ENCODE measurements around the gene SCD5.

SCD5 gene

GRCh38 chr4:82630079-82630478, 168.5 kb downstream of the SCD5 start:
- no peak for DNase-seq (ENCODE audit: low spot score)

GRCh38 chr4:82629238-82630000, 169.2 kb downstream of the SCD5 start:
- no peak for DNase-seq (ENCODE audit: low spot score)

DNA sequence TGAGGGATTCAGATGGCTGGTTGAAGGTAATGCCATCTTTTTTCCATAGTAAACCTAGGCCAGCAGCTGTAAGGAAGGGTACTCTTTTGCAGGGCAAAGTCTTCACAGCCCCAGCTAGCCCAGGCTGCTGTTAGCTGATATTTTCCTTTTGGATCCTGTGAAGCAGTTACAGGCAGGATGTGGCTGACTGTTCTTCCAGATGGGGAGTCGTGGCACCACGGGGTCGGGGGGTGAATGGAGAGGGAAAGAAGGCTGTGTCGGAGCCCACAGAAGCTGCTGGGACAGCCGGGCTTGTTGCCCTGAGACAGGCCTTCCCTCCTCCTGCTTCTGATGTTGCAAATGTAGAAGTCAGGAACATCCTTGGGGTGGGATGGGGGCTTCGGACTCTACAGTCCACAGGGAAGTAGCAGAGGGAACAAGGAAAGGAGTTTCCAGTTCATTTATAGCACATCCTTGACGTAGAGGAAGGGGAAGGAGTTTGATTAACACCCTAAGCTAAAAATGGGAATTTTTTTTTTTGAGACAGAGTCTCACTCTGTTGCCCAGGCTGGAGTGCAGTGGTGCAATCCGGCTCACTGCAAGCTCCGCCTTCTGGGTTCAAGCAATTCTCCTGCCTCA, 172.2 kb downstream of the SCD5 start:
- DNase-seq (ENCODE audit: low spot score) = no peak

GRCh38 chr4:82624819-82625218, 173.8 kb downstream of the SCD5 start:
- DNase-seq (ENCODE audit: low spot score) = no peak

GRCh38 chr4:82623121-82623683, 175.4 kb downstream of the SCD5 start:
- DNase-seq (ENCODE audit: low spot score) = no peak

DNA sequence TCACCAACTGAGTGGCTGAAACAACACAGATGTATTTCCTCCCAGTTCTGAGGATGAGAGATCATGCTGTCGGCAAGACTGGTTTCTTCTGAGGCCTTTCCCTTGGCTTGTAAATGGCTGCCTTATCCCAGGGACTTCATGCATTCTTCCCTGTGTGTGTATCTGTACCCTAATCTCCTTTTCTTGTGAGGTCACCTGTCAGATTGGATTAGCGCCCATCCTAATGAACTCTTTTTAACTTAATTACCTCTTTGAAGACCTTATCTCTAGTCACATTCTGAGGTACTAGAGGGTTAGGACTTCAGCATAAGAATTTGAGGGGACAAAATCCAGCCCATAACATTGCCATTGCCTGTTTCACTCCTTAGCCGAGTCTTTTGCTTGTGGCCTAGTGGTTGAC, 177.3 kb downstream of the SCD5 start:
- DNase-seq (ENCODE audit: low spot score) = no peak

GRCh38 chr4:82620126-82620735, 178.4 kb downstream of the SCD5 start:
- no peak for DNase-seq (ENCODE audit: low spot score)

DNA sequence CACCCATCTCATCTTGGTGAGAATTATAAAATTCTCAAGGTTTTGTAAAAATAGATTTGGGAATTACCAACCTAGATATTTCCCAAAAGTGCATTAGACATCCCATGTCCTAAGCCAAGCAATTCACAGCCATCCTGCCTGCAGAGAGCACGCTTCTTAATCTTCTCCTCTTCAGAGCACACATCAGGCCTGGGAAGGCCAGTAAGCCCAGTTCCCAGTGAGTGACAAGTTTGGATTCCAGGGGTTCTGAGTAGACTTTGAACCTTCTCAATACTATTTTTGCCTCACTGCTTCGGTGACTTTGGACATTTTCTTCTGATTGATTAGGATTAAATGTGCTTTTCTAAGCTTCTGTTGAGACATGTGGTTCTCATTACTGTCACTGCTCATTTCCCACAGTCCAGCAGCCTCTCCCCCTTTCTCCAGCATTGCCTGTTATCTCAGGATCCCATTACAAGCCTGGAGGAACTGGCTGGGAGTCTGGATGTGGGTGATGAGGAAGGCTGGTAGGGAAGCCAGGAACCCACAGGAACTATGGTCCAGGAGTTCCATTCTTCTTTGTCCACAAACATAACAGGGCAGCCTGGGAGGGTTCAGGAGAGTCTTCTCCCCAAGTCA, 180.4 kb downstream of the SCD5 start:
- no peak for DNase-seq (ENCODE audit: low spot score)

DNA sequence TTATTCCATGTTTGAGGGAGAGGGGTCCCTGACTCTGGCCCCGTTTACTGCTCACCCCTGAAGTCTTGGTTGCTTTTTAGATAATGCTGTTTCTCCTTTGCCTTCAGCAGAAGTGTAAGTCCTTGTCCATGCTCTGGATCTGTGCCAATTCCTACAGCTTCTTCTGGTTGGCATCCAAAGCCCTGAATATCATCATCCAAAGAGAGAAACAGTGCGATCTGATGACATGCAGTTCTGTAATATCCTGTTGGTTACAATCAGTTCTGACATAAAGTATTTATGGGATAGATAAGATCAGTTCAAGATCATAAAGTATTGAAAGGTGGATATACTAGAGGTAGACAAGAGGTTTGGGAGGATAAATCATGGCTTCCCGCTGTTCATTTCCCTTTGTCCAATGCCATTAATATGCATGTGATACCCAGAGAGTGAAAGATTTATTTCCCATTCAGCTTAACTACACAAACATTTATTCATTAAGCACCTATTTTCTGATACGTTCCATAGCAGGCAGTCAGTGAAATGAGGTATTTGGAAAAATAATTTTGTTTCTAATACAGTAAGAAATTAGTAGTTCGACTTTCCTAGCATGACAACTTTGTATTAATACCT, 183.7 kb downstream of the SCD5 start:
- no peak for DNase-seq (ENCODE audit: low spot score)

DNA sequence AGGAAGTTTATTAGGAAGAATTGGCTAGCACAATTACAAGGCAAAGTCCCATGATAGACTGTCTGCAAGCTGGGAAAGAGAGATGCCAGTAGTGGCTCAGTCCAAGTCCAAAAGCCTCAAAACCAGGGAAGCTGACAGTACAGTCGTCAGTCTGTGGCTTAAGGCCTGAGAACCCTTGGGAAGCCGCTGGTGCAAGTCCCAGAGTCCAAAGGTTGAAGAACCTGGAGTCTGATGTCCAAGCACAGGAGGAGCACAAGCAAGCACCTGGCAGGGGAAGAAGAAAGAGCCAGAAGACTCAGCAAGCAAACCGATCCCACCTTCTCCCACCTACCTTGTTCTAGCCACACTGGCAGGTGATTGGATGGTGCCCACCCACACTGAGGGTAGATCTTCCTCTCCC, 185.5 kb downstream of the SCD5 start:
- no peak for DNase-seq (ENCODE audit: low spot score)

- no peak for DNase-seq (ENCODE audit: low spot score)
These were observed 186.6 kb downstream of the SCD5 start for GRCh38 chr4:82611982-82612381.

DNA sequence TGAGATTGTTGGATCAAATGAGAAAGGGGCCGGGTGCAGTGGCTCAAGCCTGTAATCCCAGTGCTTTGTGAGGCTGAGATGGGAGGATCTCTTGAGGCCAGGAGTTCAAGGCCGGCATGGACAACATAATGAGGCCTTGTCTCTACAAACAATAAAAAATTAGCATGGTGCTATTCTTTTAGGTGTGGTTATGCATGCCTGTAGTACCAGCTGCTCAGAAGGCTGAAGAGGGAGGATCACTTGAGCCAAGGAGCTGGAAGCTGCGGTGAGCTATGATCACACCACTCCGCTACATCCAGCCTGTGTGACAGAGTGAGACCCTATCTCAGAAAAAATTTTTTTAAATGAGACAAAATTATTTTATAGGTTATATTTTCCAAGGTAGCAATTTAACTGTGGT, 187.1 kb downstream of the SCD5 start:
- no peak for DNase-seq (ENCODE audit: low spot score)

DNA sequence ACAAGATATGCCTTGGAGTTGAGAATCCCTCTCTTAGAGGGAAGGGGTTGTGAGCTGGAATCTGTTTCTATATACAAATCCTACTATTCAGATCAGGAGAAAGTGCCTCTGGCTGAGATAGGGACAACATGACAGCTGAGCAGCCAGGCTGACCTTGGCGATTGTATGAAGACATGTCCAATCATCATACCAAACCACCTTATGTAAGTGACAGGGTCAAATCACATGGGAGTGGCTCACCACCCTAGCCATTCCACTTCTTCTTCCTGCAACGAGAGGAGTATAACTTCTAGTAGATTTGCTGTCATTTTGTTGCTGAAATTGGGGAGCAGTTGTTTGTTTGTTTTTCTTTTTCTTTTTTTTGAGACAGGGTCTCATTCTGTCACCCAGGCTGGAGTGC, 188.6 kb downstream of the SCD5 start:
- no peak for DNase-seq (ENCODE audit: low spot score)

- no peak for DNase-seq (ENCODE audit: low spot score)
These were observed 192.0 kb downstream of the SCD5 start for GRCh38 chr4:82606622-82607021.

DNA sequence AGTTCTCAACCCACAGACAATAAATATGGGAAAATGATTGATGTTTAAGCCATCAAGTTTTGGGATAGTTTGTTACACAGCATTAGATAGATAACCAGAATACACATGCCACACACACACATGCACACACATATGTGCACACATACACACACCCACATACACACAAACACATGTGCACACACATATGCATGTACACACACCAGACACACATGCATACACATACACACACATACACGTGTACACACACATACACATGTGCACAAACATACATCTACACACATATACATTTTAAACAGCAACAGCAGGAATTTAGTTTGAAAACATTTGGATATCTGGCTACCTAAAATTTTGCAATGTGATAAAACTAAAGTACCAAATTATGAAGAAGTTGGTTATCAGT, 194.1 kb downstream of the SCD5 start:
- DNase-seq (ENCODE audit: low spot score) = no peak

DNA sequence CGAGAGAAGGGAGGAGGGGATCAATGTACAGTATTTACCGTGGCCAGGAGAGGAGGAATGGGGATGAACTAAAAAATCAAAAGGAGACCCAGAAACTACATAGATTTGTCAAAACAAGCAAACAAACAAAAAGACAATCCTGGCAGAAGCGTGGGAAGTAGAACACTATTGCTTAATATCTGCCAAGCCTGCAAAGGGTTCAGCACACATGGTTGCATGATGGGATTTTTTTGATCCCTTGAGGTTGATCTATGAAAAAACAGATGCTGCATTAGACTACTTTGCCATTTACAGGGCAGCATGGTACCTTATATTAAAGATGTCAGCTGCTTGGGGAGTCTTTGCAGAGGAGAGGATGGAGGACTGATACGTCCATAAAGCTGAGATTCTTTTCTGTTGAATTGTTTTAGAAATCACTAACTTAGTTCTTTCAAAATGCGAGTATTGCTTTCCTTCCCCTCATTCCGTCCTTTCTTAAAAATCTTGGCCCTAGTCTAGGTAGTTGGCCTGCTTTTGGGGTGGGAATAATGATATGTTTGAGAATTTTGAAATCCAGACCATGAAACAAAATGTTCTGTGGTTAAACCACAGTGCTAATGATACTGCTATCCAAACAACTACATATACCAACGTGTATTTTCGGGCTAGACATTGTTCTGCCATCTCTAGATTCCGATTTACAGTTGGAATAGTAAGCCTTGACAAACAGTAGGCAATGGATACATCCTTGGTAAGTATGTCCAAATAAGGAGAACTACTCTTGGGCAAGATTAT, 197.2 kb downstream of the SCD5 start:
- DNase-seq (ENCODE audit: low spot score) = no peak

GRCh38 chr4:82599336-82599735, 199.3 kb downstream of the SCD5 start:
- peak; percentile 63 for DNase-seq (ENCODE audit: low spot score)

- no peak for DNase-seq (ENCODE audit: low spot score)
These were observed 204.1 kb downstream of the SCD5 start for GRCh38 chr4:82594456-82594855.

DNA sequence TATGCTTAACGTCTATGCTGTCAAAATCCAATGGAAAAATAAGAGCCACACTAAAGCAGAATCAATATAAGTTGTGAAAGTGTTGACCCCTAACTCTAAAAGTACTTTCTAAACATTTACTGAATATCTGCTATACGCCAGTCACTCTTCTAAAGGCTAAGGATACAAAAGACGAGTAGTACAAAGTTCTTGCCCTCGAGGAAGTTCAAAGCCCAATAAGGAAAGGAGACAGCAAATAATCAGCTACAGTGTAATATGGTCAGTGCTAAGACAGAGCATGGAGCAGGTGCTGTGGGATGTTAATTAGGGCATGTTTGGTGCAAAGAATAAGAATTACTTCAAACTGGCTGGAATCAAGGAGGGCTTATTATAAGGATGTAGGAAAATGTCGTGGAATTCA, 205.2 kb downstream of the SCD5 start:
- DNase-seq (ENCODE audit: low spot score) = no peak

- DNase-seq (ENCODE audit: low spot score) = no peak
These were observed 206.0 kb downstream of the SCD5 start for GRCh38 chr4:82592639-82593038.

DNA sequence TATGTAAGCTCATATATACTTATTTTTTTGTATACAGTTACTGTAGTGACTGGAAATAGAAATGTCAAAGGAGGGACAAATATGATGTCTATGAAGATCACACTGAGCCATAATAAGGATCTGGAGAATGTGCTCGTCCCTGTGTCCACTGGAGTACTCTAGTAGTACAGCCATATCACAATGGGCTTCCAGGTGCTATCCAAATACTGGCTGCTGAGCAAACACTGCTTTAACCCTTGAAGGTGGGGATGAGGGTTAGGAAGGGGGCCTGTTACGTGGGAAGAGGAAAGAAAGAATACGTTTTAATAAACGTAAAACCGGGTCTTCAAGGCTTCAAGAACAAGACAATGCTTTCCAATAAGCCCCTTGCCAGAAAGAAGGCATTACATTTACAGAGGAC, 207.0 kb downstream of the SCD5 start:
- no peak for DNase-seq (ENCODE audit: low spot score)

DNA sequence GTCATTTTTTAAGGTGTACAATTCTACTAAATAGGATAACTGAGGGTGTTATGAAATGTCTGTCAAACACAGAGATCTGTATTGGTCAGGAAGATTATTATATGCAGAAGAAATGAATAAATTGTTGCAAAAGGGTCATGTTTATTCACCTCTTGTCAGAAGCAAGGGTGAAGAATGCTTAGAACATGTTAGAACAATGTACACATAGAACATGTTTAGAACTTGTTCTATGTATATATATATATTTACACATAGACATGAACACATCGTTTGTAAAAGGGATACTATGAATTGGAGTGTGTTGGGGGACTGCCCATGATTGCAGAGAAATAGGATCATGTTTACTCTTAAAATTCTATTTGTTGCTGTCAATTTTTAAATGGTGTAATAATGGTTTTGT, 208.8 kb downstream of the SCD5 start:
- DNase-seq (ENCODE audit: low spot score) = no peak

Data from iPS-NIHi11 (cell line).